ENCODE measurements around the gene TBC1D8. TPM values are rescaled to one million over a fixed set of nuclear protein-coding genes. Genes with fewer than 3 reads are reported as not detected.
A peak's percentile ranks its signal among the peaks of the same experiment; 100 is the strongest.

Gene TBC1D8
- total RNA-seq, 2 donors from 2014 or later, result 63.8 to 111 TPM

GRCh38 chr2:101109451-101110118 lies 41.6 kb downstream of the TBC1D8 start:
- Histone ChIP-seq H3K36me3 (replicated peaks in 1 of 2; ENCODE audit: insufficient read depth in 1 of 2, low read depth in 2 of 2) (no peaks in the 10 kb centered on the region), H3K4me1 (peaks cover 94% of the 10 kb centered on the region), H3K27me3 (no peaks in the 10 kb centered on the region), H3K4me3 (no peak overlapping the region), H3K27ac (peak overlapping the region; percentile 61 to 83 (median 66)), H3K9me3 (no peaks in the 10 kb centered on the region)
- ATAC-seq (no peak), DNase-seq (no peak)
- TF ChIP-seq POLR2A (IDR thresholded peaks at IDR 0.05), result no peak
- TF ChIP-seq CTCF (IDR thresholded peaks at IDR 0.05), result no peak
- intact Hi-C loops (cut with DNase I), result no loop called here
- 58 to 70% methylated on average over 14 of the region's 14 CpGs for WGBS, 2 donors

DNA sequence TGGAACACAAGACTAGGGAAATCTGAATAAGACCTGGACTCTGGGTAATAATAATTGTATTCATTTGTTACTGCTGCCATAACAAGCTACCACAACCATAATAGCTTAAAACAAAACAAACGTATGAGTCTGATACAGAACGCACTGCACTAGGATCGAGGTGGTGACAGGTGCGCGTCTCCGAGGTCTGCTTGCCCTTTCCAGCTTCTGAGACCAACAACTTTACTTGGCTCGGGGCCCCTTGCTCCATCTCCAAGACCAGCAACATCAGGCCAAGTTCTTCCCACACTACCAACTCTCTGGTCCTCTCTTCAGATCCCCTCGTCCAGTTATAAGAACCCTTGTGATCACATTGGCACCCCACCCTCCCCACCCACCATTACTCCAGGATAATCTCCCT lies 42.8 kb downstream of the TBC1D8 start:
- no peaks in the 10 kb centered on the region for H3K9me3 ChIP-seq
- peaks cover 93% of the 10 kb centered on the region for H3K4me1 ChIP-seq
- intact Hi-C loops (cut with DNase I), result no loop called here
- DNase-seq (no peak), ATAC-seq (no peak)
- peak overlapping the region in 2 of 4 donors; percentile 18 to 83 for H3K27ac ChIP-seq
- 65 to 72% methylated on average over 8 of the region's 8 CpGs for WGBS, 2 donors
- H3K27me3 ChIP-seq, result no peaks in the 10 kb centered on the region
- no peak overlapping the region for H3K4me3 ChIP-seq
- TF ChIP-seq POLR2A (IDR thresholded peaks at IDR 0.05) (no peak), CTCF (IDR thresholded peaks at IDR 0.05) (no peak)
- H3K36me3 ChIP-seq (replicated peaks in 1 of 2; ENCODE audit: insufficient read depth in 1 of 2, low read depth in 2 of 2), result no peaks in the 10 kb centered on the region

DNA sequence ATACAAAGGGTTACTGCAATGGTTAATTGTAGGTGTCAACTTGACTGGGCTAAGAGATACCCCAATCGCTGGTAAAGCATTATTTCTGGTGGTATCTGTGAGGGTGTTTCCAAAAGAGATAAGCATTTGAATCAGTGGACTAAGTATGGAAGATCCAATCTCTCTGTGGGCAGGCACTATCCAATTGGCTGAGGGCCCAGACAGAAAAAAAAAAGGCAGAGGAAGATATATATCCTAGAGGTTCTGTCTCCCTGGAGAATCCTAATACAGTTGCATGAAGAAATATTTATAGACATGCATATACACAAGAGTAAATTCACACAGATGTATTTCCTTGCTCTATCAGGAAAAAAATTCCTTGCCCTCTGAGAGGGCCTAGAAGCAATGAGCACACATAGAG lies 43.9 kb downstream of the TBC1D8 start:
- Histone ChIP-seq H3K9me3 (no peaks in the 10 kb centered on the region), H3K27me3 (no peaks in the 10 kb centered on the region), H3K27ac (peak overlapping the region in 1 of 4 donors; percentile 40), H3K36me3 (replicated peaks in 1 of 2; ENCODE audit: insufficient read depth in 1 of 2, low read depth in 2 of 2) (no peaks in the 10 kb centered on the region), H3K4me3 (no peak overlapping the region), H3K4me1 (peaks cover 82% of the 10 kb centered on the region)
- DNase-seq (no peak), ATAC-seq (no peak)
- 40 to 56% methylated on average over 1 of the region's 1 CpG for WGBS, 2 donors
- TF ChIP-seq CTCF (IDR thresholded peaks at IDR 0.05) (no peak), POLR2A (IDR thresholded peaks at IDR 0.05) (no peak)
- intact Hi-C loops (cut with DNase I), result no loop called here

DNA sequence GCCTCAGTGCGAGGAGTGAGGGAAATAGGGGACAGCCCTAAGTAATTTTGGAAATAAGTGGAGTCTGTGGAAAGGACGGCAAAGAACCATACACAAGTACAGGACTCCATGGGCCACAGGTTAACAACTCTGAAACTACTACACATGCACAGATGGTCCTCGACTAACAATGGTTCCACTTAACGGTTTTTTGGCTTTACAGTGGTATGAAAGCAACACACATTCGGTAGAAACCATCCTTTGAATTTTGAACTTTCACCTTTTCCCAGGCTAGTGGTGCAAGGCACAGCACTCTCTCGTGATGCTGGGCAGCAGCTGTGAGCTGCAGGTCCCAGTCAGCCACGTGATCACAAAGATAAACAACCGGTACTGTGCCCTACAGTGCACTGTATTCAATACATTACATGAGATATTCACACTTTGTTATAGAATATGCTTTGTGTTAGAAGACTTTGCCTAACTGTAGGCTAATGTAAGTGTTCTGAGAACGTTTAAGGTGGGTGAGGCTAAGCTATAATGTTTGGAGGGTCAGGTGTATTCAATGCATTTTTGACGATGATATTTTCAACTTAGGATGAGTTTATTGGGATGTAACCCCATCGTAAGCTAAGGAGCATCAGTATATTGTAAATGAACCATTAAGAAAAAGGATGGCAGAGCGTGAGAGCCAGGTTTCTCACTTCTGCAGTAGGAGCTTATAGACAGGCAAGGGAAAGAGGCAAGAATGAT lies 44.6 kb downstream of the TBC1D8 start:
- WGBS, 2 donors, result 48 to 49% methylated on average over 12 of the region's 12 CpGs
- Histone ChIP-seq H3K4me1 (peaks cover 76% of the 10 kb centered on the region), H3K4me3 (no peak overlapping the region), H3K27ac (peak overlapping the region; percentile 22 to 60 (median 38)), H3K36me3 (replicated peaks in 1 of 2; ENCODE audit: insufficient read depth in 1 of 2, low read depth in 2 of 2) (no peaks in the 10 kb centered on the region), H3K27me3 (no peaks in the 10 kb centered on the region), H3K9me3 (no peaks in the 10 kb centered on the region)
- ATAC-seq (peak; percentile 69), DNase-seq (peak in 3 of 4 donors; percentile 37 to 71 (median 57))
- intact Hi-C loops (cut with DNase I), result no loop called here
- no peak for TF ChIP-seq CTCF (IDR thresholded peaks at IDR 0.05)
- no peak for TF ChIP-seq POLR2A (IDR thresholded peaks at IDR 0.05)

All from body of pancreas (tissue), 4 donors.